LNCAP (cell line): Measurements from ENCODE around the gene SDCBP2.

Experiments used
- TF ChIP-seq, protein P1 (sequence below): fragments of 450-650 bp; IDR thresholded peaks from 2 replicates; pipeline ENCODE4 v1.5.1; 2017; ENCODE audit warnings: mild to moderate bottlenecking

The SDCBP2 gene

DNA sequence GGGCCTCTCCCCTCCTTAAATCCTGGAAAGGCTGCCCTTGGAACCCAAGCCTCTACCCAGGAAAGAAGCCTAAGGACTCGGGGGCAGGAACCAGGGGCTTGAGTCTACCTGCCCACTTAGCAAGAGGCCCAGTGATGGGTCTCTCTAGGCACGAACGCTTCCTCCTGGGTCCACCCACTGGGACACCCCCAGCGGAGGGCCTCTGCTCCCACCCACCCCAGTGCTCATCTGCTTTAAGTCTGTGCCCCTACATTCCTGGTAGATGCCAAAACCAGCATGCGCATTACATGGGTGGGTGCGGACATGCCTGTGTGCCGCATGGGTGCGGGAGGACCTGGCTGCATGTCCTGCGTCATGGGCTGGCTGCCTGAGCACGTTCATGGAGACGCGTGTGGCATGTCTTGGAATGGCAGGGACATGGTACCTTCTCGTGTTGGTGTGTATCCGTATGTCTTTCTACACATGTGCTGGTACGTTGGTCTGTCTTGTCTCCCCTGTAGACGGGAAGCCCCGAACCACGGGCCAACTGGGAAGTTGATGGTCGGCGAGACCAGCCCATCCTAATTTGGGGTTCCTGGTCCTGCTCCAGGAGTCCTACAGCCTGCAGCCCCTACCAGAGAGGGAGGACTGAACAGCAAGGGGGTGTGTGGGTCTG is 33.5 kb downstream of the SDCBP2 start:
- TF ChIP-seq, protein P1, sequence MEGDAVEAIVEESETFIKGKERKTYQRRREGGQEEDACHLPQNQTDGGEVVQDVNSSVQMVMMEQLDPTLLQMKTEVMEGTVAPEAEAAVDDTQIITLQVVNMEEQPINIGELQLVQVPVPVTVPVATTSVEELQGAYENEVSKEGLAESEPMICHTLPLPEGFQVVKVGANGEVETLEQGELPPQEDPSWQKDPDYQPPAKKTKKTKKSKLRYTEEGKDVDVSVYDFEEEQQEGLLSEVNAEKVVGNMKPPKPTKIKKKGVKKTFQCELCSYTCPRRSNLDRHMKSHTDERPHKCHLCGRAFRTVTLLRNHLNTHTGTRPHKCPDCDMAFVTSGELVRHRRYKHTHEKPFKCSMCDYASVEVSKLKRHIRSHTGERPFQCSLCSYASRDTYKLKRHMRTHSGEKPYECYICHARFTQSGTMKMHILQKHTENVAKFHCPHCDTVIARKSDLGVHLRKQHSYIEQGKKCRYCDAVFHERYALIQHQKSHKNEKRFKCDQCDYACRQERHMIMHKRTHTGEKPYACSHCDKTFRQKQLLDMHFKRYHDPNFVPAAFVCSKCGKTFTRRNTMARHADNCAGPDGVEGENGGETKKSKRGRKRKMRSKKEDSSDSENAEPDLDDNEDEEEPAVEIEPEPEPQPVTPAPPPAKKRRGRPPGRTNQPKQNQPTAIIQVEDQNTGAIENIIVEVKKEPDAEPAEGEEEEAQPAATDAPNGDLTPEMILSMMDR = no peak

DNA sequence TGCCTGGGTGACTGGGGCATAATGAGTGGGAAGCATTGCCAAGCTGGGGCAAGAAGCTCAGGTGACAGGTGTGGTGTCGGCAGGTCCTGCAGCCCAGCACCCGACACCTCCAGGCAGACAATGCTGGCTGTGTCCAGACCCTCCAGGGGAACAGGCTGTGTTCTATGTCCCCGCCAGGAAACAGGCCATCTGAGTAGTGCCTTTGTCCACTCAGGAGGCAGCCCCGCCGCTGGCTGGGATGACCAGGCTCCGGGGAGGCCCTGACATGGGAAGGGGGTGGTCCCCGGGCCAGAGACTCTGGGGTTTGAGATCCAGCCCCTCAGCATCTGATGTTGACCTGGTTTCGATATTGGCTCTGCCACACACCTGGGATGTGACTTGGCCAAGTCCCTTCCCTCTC is 34.4 kb downstream of the SDCBP2 start:
- TF ChIP-seq, protein P1 = no peak

DNA sequence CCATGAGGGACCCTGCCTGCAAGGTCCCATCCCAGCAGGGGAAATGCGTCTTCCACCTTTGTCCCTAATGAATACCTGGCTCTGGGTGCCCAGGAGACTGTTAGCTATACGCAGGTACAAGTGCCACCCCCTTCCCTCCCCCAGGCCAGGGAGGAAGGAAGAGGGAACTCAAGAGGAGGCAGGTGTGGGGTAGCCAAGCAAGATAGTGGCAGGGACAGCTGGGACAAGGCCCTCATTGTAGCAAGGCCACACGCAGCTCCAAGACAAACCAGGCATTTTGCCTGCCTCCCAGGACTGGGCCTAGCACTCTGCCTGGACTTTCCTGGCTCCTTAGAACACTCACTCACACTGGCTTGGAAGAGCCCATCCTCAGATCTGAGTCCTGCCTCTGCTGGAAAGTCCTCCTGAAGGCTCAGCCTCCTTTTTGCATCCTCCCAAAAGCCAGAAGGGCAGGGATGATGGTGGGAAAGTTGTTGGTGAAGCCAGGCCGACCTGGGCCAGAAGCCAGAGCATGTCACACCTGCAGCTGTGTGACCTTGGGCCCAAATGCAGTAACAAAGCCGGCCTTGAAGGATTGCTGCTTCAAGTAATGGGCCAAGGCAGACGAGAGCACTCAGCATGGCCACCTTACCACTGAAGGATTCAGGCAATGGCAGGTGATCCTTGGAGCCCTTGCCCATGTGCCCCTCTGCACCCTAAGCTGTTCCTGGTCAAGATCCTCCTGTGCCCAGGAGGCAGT is 35.1 kb downstream of the SDCBP2 start:
- TF ChIP-seq, protein P1 = no peak

DNA sequence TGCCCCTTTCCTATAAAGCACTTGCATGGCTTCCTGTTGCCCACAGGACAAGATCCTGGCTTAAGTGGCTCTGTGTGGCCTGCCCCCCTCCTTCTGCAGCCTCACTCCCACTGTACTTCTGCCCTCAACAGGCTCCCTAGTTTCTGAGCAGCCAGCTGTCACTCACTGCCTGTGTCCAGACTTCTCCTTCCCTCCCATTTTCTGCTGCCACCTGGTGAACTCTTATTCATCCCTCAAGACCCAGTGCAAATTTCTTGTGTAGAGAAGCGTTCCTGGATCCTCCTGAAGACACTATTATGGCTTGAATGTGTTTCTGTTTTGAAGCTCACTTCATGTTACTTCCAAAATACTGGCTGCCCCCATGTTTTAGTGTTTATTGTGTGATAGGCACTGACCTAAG is 36.3 kb downstream of the SDCBP2 start:
- TF ChIP-seq, protein P1 = no peak

DNA sequence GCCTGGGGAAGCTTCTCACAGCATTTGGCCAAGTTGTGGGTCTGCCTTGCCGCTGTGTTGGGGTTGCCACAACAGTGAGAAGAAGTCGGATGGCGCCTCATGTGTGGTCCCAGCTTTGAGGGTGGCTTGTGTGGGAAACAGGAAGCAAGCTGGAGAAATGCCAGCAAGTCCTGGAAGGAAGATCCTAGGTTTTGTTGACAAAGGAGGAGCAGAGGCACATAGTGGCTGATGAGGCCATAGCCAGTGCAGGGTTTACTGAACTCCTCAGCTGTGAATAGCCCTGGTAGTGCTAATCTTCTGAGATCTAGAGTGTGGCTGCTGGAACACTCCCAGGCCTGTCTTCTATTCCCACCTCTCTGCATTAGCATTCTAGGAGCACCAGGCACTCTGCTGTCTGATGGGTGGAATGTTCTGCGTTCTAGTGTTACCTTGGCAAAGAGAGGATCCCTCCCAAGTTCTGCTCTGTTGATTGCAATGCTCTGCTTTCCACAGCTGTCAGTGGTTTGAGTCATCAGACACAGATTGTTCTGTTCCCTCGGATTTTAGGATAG is 37.7 kb downstream of the SDCBP2 start:
- TF ChIP-seq, protein P1 = no peak

DNA sequence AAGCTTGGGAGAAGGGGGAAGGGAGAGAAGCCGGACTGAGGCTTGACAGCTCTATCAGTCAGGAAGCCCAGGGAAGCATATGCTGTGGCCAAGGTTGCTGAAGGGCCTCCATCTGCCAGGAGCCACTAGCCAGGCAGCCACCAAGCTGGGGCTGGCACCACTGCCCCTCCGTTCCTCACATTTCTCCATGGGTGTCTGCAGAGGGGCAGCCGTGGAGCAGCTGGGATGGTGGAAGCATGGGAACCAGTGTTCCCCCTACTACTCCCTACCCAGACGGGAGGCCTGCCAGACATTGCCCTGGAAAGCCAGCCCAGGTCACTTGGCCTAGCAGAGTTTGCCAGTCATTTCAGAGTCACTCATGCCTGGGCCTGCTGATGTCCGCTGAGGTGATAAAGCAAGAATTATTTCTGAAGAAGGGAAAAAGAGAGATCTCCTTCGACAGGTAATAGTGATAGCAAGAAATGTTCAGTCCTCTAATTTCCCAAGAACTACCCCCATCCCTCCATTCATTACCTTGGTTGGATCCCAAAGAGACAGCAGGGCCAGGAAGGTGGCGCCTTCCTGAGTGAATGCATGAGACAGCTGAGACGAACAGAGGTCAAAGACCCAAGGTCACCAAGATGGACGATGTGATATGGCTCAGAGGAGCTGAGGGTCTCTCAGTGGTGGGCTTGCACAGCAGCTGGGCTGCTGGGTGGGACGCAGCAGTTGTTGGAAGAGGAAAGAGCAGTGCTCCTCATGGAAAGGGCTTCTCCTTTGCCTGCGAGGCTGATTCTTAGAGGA is 41.0 kb downstream of the SDCBP2 start:
- TF ChIP-seq, protein P1 = no peak

DNA sequence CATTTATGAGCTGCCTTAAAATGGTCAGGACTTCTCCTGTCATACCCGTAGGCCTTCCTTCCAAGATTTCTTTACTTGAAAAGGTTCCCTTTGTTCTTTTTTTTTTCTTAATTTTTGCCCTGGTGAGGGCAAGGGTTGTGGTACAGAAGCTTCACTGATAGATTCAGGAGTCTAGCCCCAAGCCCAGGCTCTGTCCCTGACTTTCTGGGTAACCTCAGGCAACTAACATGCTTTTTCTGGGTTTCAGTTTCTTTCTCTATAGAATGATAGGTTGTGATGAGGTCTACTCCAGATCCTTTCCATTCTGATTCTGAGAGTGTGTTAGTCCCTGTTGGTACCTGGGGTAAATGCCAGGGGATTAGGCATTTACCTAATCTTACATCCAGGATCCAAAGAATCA is 41.6 kb downstream of the SDCBP2 start:
- TF ChIP-seq, protein P1 = no peak
